ENCODE results near the gene CYP4A22.
"Not testable (repeated sequence)": the region's sequence is repeated elsewhere in the genome, so short reads cannot be mapped to it uniquely, and the experiment has no call there.

CYP4A22 gene

DNA sequence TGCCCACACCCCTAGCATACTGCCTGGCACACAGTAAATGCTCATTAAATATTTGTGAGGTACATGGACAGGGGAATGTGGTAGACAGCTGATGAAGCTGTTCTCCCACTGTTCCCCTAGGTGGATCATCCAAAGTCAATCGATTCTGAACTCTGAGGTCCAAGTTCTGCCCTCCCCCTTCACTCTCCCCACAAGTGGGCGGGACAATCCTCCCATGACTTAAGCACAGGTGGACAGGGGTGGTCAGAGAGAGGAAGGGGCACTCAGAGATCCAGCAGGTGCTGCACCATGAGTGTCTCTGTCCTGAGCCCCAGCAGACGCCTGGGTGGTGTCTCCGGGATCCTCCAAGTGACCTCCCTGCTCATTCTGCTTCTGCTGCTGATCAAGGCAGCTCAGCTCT lies at the start of gene CYP4A22:
Gene CYP4A22 (plus strand): TSS at position 244 of the 400 bp plus-strand sequence. CDS start 45 bp downstream, at position 289.
- no peak for DNase-seq (ENCODE audit: low read depth)

DNA sequence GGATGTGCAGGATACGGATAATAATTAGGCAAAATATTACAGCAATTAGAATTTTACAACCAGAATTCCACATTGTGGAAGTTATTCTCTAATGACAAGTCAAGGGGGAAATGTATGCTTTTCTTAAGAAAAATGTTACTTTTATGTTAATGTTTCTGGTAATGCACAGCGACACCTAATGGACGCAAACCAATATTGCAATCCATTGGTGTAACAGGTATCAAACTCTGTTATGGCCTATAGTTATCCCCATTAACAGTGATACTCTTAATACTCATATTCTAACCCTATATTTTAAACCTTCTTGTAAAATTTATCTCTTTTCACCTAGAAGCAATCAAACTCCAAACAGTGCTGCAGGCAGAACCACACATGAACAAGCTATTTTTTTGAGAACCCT lies 47.9 kb upstream of the CYP4A22 start:
- not testable (repeated sequence) for DNase-seq (ENCODE audit: low read depth)

DNA sequence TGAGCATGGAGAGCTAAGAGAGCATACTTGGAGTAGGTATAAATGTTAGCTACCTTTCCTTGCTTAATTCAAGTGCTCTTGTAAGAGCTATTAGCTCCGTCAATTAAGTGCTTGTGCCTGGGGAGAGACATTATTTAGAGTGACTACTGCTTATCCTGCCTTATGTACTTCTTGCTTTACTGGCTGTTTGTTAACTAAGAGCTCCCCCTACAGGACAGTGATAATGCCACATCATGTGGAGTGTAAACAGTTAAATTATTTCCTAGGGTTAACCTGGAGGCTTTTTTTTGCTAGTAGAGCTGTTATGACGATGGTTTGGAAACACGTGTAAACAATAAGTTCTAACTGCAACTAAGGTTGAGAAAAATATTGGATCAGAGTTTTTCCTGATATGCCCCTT lies 45.8 kb upstream of the CYP4A22 start:
- not testable (repeated sequence) for DNase-seq (ENCODE audit: low read depth)

DNA sequence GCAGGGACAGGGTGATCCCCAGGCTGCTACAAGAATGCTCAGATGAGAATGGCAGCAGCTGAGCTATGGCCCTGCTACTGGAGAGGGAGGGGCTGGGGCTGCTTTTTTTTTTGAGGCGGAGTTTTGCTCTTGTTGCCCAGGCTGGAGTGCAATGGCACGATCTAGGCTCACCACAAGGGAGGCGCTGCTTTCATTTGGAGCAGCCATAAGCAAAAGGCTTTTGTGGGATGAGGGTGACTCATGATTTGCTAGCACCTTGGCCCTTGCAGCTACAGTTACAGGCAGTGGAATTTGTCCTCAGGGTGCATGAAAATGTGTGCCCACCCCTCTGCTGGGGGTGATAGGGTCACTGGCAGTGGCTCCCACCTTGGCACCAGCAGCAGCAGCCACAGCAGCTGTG lies 32.4 kb upstream of the CYP4A22 start:
- no peak for DNase-seq (ENCODE audit: low read depth)

- DNase-seq (ENCODE audit: low read depth), result no peak
Observed at GRCh38 chr1:47106792-47107191, 30.4 kb upstream of the CYP4A22 start.

DNA sequence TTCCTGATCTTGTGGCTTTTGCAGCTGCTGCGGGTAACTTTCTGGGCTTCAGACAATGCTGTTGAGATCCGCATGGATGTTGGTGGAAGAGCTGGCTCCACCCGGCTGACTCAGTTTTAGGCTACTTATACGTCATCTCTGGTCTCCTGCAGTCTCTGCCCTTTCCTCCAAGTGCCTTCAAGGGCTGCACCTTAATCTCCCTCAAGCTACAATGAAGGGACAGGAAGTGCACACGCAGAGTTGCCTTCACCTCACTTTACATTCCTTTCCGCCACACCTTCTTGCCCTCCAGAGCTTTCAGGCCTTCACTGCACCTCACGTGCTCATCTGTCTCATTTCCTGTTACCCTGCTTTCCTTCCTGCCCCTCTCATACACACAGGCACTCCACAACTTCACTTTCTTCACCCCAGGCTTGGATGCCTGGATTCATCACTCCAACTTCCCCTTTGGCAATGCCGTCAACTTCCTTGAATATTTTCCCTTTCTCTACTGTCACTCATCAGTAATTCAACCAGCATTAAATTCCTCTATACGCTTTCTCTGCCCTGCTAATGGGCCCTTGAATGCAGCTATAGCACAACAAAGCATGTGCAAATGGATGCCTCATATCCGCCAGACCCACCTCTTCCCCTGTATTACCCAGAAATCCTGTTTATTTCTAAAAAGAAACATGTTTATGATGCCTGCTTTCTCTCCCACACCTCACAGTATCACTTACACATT lies 29.2 kb upstream of the CYP4A22 start:
- DNase-seq (ENCODE audit: low read depth), result not testable (repeated sequence)

DNA sequence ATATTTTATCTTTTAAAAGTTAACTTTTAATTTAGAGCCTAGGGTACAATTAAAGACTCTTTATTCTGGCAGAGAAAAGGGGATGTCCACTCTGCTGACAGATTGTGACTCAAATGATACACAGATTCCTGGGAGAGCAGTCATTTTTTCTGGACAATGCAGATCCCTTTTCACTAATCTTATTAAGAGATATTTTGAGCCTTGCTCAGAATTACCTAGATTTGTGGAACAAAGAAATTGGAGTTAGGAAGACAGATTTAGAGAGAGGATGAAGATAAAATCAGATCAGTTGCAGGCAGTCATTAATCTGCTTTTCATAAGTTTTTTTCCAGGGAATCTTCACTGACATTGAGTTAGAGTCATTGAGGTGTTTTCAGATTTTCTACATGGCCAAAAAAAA lies 27.8 kb upstream of the CYP4A22 start:
- DNase-seq (ENCODE audit: low read depth), result not testable (repeated sequence)

- DNase-seq (ENCODE audit: low read depth), result no peak
Observed at GRCh38 chr1:47113178-47113577, 24.1 kb upstream of the CYP4A22 start.

GRCh38 chr1:47121039-47121438 lies 16.2 kb upstream of the CYP4A22 start:
- not testable (repeated sequence) for DNase-seq (ENCODE audit: low read depth)

DNA sequence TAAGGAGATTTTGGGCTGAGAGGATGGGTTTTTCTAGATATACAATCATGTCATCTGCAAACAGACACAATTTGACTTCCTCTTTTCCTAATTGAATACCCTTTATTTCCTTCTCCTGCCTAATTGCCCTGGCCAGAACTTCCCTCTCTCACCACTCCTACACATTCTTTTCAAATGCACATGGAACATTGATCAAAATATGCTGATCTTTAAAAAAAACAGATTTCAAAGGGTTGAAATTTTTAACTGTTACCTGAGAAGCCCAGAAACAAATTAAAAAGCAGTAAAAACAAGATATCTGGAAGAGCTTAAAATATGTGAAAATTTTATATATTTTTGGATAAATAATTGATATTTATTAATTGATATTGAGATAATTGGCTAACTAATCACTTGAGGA lies 12.4 kb upstream of the CYP4A22 start:
- not testable (repeated sequence) for DNase-seq (ENCODE audit: low read depth)

DNA sequence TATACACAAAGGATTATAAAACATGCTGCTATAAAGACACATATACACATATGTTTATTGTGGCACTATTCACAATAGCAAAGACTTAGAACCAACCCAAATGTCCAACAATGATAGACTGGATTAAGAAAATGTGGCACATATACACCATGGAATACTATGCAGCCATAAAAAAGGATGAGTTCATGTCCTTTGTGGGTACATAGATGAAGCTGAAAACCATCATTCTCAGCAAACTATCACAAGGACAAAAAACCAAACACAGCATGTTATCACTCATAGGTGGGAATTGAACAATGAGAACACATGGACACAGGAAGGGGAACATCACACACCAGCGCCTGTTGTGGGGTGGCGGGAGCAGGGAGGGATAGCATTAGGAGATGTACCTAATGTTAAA lies 10.2 kb upstream of the CYP4A22 start:
- DNase-seq (ENCODE audit: low read depth), result not testable (repeated sequence)

GRCh38 chr1:47128221-47128620 lies 9.0 kb upstream of the CYP4A22 start:
- no peak for DNase-seq (ENCODE audit: low read depth)

- DNase-seq (ENCODE audit: low read depth), result not testable (repeated sequence)
Observed at GRCh38 chr1:47128854-47129253, 8.4 kb upstream of the CYP4A22 start.

DNA sequence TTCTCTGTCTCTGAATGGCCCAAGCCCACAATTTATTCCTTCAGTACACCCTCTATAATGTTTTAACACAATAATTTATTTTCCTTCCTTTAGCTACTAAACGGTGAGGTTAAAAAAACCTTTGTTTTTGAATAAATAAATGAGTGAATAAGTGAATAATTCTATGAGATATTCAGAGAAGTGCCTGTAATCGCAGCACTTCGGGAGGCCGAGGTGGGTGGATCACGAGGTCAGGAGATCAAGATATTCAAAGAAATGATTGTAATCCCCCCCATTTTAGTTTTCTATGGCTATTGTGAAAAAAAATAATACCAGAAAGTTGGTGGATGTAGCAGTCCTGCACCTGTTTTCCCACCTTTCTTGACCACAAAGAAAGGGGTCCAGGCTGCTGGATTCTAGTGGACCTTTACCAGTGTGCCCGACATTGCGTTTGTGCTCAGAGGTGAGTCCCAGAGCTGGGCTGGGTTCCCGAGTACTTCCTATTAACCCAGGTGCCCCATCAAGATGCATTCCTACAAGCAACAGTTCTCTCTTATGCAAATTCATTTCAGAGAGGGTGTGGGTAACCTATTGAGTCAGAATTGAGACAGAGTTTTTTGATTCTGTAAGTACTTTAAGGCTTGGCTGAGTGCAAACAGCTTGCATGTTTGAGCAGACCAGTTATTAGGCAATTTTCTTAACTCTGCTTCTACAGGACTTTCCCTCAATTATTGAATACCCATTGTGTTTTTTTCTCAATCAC lies 7.6 kb upstream of the CYP4A22 start:
- DNase-seq (ENCODE audit: low read depth), result not testable (repeated sequence)

DNA sequence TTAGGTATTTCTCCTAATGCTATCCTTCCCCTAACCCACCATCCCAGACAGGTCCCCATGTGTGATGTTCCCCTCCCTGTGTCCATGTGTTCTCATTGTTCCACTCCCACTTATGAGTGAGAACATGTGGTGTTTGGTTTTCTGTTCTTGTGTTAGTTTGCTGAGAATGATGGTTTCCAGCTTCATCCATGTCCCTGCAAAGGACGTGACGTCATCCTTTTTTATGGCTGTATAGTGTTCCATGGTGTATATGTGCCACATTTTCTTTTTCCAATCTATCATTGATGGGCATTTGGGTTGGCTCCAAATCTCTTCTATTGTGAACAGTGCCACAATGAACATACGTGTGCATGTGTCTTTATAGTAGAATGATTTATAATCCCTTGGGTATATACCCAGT lies 4.6 kb upstream of the CYP4A22 start:
- DNase-seq (ENCODE audit: low read depth), result not testable (repeated sequence)

- DNase-seq (ENCODE audit: low read depth), result no peak
Observed at GRCh38 chr1:47137925-47138615, 829 bp downstream of the CYP4A22 start.

DNA sequence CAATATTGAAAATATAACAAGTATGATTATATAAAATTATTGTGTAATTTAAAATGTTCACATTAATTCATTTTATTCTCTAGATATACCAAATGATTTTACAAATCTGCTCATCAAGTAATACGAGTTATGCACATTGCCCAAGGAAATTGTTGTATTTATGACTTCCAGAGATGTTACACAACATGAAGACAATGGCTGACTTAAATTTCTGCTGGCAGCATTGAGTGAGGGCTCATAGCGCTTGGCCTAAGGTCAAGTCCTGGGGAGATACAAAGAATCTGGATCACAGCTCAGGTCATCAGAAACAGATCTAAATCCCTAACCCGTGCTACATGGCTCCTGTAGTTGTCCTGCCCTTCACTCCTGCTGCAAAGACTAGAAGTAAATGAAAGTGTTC lies 3.1 kb downstream of the CYP4A22 start:
- not testable (repeated sequence) for DNase-seq (ENCODE audit: low read depth)

- not testable (repeated sequence) for DNase-seq (ENCODE audit: low read depth)
Observed at GRCh38 chr1:47143654-47144053, 6.4 kb downstream of the CYP4A22 start.

DNA sequence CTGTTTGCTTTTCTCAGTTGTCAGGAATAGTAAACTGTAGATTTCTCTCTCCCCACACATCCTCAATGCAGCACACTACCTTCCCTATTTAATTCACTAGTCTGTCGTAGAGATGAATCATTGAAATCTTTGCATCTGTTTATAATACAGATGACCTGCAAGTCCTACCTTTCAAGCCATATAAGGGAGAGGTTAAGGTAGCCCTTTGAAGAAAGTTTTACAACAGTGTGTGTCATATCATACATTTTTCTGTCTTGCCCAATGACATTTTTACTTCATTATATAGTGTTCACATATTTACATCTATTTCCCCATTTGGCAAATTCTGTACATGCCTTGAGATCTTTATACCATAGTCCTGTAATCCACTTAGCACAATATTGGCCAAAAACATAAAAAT lies 9.3 kb downstream of the CYP4A22 start:
- not testable (repeated sequence) for DNase-seq (ENCODE audit: low read depth)

GRCh38 chr1:47147047-47147785 lies 10.0 kb downstream of the CYP4A22 start:
- no peak for DNase-seq (ENCODE audit: low read depth)

DNA sequence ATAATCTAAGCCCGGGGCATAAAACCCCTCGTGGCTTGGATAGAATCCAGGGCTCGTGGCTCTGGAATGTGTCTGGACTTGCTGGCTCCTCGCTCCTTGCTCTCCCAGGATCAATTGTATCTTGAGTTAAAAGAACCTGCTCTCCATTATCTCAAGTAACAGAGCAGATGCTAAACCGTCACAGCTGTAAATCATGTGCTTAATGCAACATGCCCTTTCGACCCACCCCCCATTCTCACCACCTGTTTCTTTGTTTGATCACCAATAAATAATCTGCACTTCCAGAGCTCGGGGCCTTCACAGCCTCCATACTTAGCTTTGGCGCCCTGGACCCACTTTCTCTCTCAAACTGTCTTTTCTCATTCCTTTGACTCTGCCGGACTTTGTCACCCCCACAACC lies 11.9 kb downstream of the CYP4A22 start:
- DNase-seq (ENCODE audit: low read depth), result not testable (repeated sequence)

GRCh38 chr1:47156457-47156856 lies 19.2 kb downstream of the CYP4A22 start:
- DNase-seq (ENCODE audit: low read depth), result not testable (repeated sequence)
